ENCODE results near the gene BCR.

Gene BCR

GRCh38 chr22:23250056-23250784 is 69.9 kb downstream of the BCR start:
- Histone ChIP-seq H3K4me1 (ENCODE audit: control insufficient read depth, insufficient read depth, low read length) (peaks cover 9% of the 10 kb centered on the region), H3K36me3 (ENCODE audit: control insufficient read depth in 2 of 2, insufficient read depth in 2 of 2, low read length in 2 of 2) (peaks cover 3 to 12% of the 10 kb centered on the region in 2 donors), H3K4me3 (ENCODE audit: low read length in 2 of 2) (no peak overlapping the region), H3K27ac (ENCODE audit: low read length) (no peak overlapping the region), H3K27me3 (ENCODE audit: control insufficient read depth in 1 of 2, insufficient read depth in 2 of 2, low read length in 2 of 2) (no peaks in the 10 kb centered on the region), H3K9me3 (ENCODE audit: control insufficient read depth in 2 of 2, low read length in 2 of 2) (no peaks in the 10 kb centered on the region), H3K9ac (ENCODE audit: low read length in 2 of 2) (no peak overlapping the region)

- H3K4me1 ChIP-seq (ENCODE audit: control insufficient read depth, insufficient read depth, low read length) = peaks cover 8% of the 10 kb centered on the region
- peaks cover 3 to 17% of the 10 kb centered on the region in 2 donors for H3K36me3 ChIP-seq (ENCODE audit: control insufficient read depth in 2 of 2, insufficient read depth in 2 of 2, low read length in 2 of 2)
- no peak overlapping the region for H3K4me3 ChIP-seq (ENCODE audit: low read length in 2 of 2)
- no peak overlapping the region for H3K27ac ChIP-seq (ENCODE audit: low read length)
- H3K27me3 ChIP-seq (ENCODE audit: control insufficient read depth in 1 of 2, insufficient read depth in 2 of 2, low read length in 2 of 2) = no peaks in the 10 kb centered on the region
- no peak overlapping the region for H3K9ac ChIP-seq (ENCODE audit: low read length in 2 of 2)
- no peaks in the 10 kb centered on the region for H3K9me3 ChIP-seq (ENCODE audit: control insufficient read depth in 2 of 2, low read length in 2 of 2)
These were observed 70.6 kb downstream of the BCR start for GRCh38 chr22:23250785-23251363.

- Histone ChIP-seq H3K4me3 (ENCODE audit: low read length in 2 of 2) (no peak overlapping the region), H3K27ac (ENCODE audit: low read length) (no peak overlapping the region), H3K27me3 (ENCODE audit: control insufficient read depth in 1 of 2, insufficient read depth in 2 of 2, low read length in 2 of 2) (no peaks in the 10 kb centered on the region), H3K4me1 (ENCODE audit: control insufficient read depth, insufficient read depth, low read length) (peaks cover 15% of the 10 kb centered on the region), H3K9me3 (ENCODE audit: control insufficient read depth in 2 of 2, low read length in 2 of 2) (no peaks in the 10 kb centered on the region), H3K9ac (ENCODE audit: low read length in 2 of 2) (no peak overlapping the region), H3K36me3 (ENCODE audit: control insufficient read depth in 2 of 2, insufficient read depth in 2 of 2, low read length in 2 of 2) (peaks cover 3 to 19% of the 10 kb centered on the region in 2 donors)
These were observed 71.3 kb downstream of the BCR start for GRCh38 chr22:23251445-23252093.

GRCh38 chr22:23253475-23254055 is 73.3 kb downstream of the BCR start:
- Histone ChIP-seq H3K4me3 (ENCODE audit: low read length in 2 of 2) (no peak overlapping the region), H3K36me3 (ENCODE audit: control insufficient read depth in 2 of 2, insufficient read depth in 2 of 2, low read length in 2 of 2) (peaks cover 12 to 20% of the 10 kb centered on the region in 2 donors), H3K9ac (ENCODE audit: low read length in 2 of 2) (no peak overlapping the region), H3K9me3 (ENCODE audit: control insufficient read depth in 2 of 2, low read length in 2 of 2) (no peaks in the 10 kb centered on the region), H3K4me1 (ENCODE audit: control insufficient read depth, insufficient read depth, low read length) (peaks cover 30% of the 10 kb centered on the region), H3K27ac (ENCODE audit: low read length) (no peak overlapping the region), H3K27me3 (ENCODE audit: control insufficient read depth in 1 of 2, insufficient read depth in 2 of 2, low read length in 2 of 2) (no peaks in the 10 kb centered on the region)

- Histone ChIP-seq H3K36me3 (ENCODE audit: control insufficient read depth in 2 of 2, insufficient read depth in 2 of 2, low read length in 2 of 2) (peaks cover 12 to 25% of the 10 kb centered on the region in 2 donors), H3K27ac (ENCODE audit: low read length) (peak overlapping the region; percentile 64), H3K4me1 (ENCODE audit: control insufficient read depth, insufficient read depth, low read length) (peaks cover 30% of the 10 kb centered on the region), H3K9me3 (ENCODE audit: control insufficient read depth in 2 of 2, low read length in 2 of 2) (no peaks in the 10 kb centered on the region), H3K9ac (ENCODE audit: low read length in 2 of 2) (no peak overlapping the region), H3K4me3 (ENCODE audit: low read length in 2 of 2) (no peak overlapping the region), H3K27me3 (ENCODE audit: control insufficient read depth in 1 of 2, insufficient read depth in 2 of 2, low read length in 2 of 2) (no peaks in the 10 kb centered on the region)
These were observed 75.3 kb downstream of the BCR start for GRCh38 chr22:23255506-23256170.

GRCh38 chr22:23256171-23256932 is 76.0 kb downstream of the BCR start:
- H3K27me3 ChIP-seq (ENCODE audit: control insufficient read depth in 1 of 2, insufficient read depth in 2 of 2, low read length in 2 of 2) = no peaks in the 10 kb centered on the region
- H3K9ac ChIP-seq (ENCODE audit: low read length in 2 of 2) = peak overlapping the region in 1 of 2 donors; percentile 2
- H3K4me1 ChIP-seq (ENCODE audit: control insufficient read depth, insufficient read depth, low read length) = peaks cover 26% of the 10 kb centered on the region
- H3K27ac ChIP-seq (ENCODE audit: low read length) = peak overlapping the region; percentile 64
- peak overlapping the region in 1 of 2 donors; percentile 8 for H3K4me3 ChIP-seq (ENCODE audit: low read length in 2 of 2)
- H3K36me3 ChIP-seq (ENCODE audit: control insufficient read depth in 2 of 2, insufficient read depth in 2 of 2, low read length in 2 of 2) = peaks cover 19 to 28% of the 10 kb centered on the region in 2 donors
- no peaks in the 10 kb centered on the region for H3K9me3 ChIP-seq (ENCODE audit: control insufficient read depth in 2 of 2, low read length in 2 of 2)

- Histone ChIP-seq H3K27ac (ENCODE audit: low read length) (peak overlapping the region; percentile 64), H3K9ac (ENCODE audit: low read length in 2 of 2) (peak overlapping the region in 1 of 2 donors; percentile 2), H3K4me1 (ENCODE audit: control insufficient read depth, insufficient read depth, low read length) (peaks cover 24% of the 10 kb centered on the region), H3K36me3 (ENCODE audit: control insufficient read depth in 2 of 2, insufficient read depth in 2 of 2, low read length in 2 of 2) (peaks cover 22 to 34% of the 10 kb centered on the region in 2 donors), H3K9me3 (ENCODE audit: control insufficient read depth in 2 of 2, low read length in 2 of 2) (no peaks in the 10 kb centered on the region), H3K4me3 (ENCODE audit: low read length in 2 of 2) (peak overlapping the region in 1 of 2 donors; percentile 35), H3K27me3 (ENCODE audit: control insufficient read depth in 1 of 2, insufficient read depth in 2 of 2, low read length in 2 of 2) (no peaks in the 10 kb centered on the region)
These were observed 76.9 kb downstream of the BCR start for GRCh38 chr22:23256986-23257888.

GRCh38 chr22:23257889-23258825 is 77.8 kb downstream of the BCR start:
- H3K4me3 ChIP-seq (ENCODE audit: low read length in 2 of 2) = no peak overlapping the region
- H3K4me1 ChIP-seq (ENCODE audit: control insufficient read depth, insufficient read depth, low read length) = peaks cover 24% of the 10 kb centered on the region
- peak overlapping the region; percentile 64 for H3K27ac ChIP-seq (ENCODE audit: low read length)
- peaks cover 23 to 34% of the 10 kb centered on the region in 2 donors for H3K36me3 ChIP-seq (ENCODE audit: control insufficient read depth in 2 of 2, insufficient read depth in 2 of 2, low read length in 2 of 2)
- no peaks in the 10 kb centered on the region for H3K9me3 ChIP-seq (ENCODE audit: control insufficient read depth in 2 of 2, low read length in 2 of 2)
- H3K27me3 ChIP-seq (ENCODE audit: control insufficient read depth in 1 of 2, insufficient read depth in 2 of 2, low read length in 2 of 2) = no peaks in the 10 kb centered on the region
- peak overlapping the region in 1 of 2 donors; percentile 9 for H3K9ac ChIP-seq (ENCODE audit: low read length in 2 of 2)

GRCh38 chr22:23258826-23259170 is 78.5 kb downstream of the BCR start:
- H3K36me3 ChIP-seq (ENCODE audit: control insufficient read depth in 2 of 2, insufficient read depth in 2 of 2, low read length in 2 of 2) = peaks cover 28 to 39% of the 10 kb centered on the region in 2 donors
- peaks cover 24% of the 10 kb centered on the region for H3K4me1 ChIP-seq (ENCODE audit: control insufficient read depth, insufficient read depth, low read length)
- no peak overlapping the region for H3K9ac ChIP-seq (ENCODE audit: low read length in 2 of 2)
- no peaks in the 10 kb centered on the region for H3K27me3 ChIP-seq (ENCODE audit: control insufficient read depth in 1 of 2, insufficient read depth in 2 of 2, low read length in 2 of 2)
- H3K4me3 ChIP-seq (ENCODE audit: low read length in 2 of 2) = no peak overlapping the region
- H3K9me3 ChIP-seq (ENCODE audit: control insufficient read depth in 2 of 2, low read length in 2 of 2) = no peaks in the 10 kb centered on the region
- peak overlapping the region; percentile 18 for H3K27ac ChIP-seq (ENCODE audit: low read length)

All from stomach smooth muscle (tissue), 2 donors.